HEK293T (cell line): ENCODE results near the gene PIK3R3.

ENCODE experiments used
- ARNT ChIP-seq: fragments of 450-650 bp; IDR thresholded peaks from 2 replicates; pipeline ENCODE4 v1.6.1; 2017; ENCODE audit warnings: mild to moderate bottlenecking
- BHLHE40 ChIP-seq: fragments of 450-650 bp; IDR thresholded peaks from 2 replicates; pipeline ENCODE4 v1.6.1; 2016; ENCODE audit warnings: mild to moderate bottlenecking, moderate library complexity, borderline replicate concordance
- ELF4 ChIP-seq: fragments of 450-650 bp; IDR thresholded peaks from 2 replicates; pipeline ENCODE4 v1.6.1; 2017; ENCODE audit warnings: antibody characterized with exemption
- FOXK2 ChIP-seq: fragments of 450-650 bp; IDR thresholded peaks from 2 replicates; pipeline ENCODE4 v1.6.1; 2016; ENCODE audit warnings: mild to moderate bottlenecking
- FOXM1 ChIP-seq: fragments of 450-650 bp; IDR thresholded peaks from 2 replicates; pipeline ENCODE4 v1.6.1; 2017; ENCODE audit warnings: mild to moderate bottlenecking, borderline replicate concordance
- HDGF ChIP-seq: fragments of 450-650 bp; IDR thresholded peaks from 2 replicates; pipeline ENCODE4 v1.6.1; 2017; ENCODE audit warnings: antibody characterized with exemption, borderline replicate concordance
- L3MBTL2 ChIP-seq: fragments of 450-650 bp; conservative IDR thresholded peaks from 2 replicates; pipeline ENCODE4 v1.6.1; 2016; ENCODE audit warnings: mild to moderate bottlenecking
- LEF1 ChIP-seq: fragments of 450-650 bp; IDR thresholded peaks from 2 replicates; pipeline ENCODE4 v1.6.1; 2017; ENCODE audit warnings: mild to moderate bottlenecking, borderline replicate concordance
- NFRKB ChIP-seq: fragments of 450-650 bp; IDR thresholded peaks from 2 replicates; pipeline ENCODE4 v1.6.1; 2016; ENCODE audit warnings: mild to moderate bottlenecking, moderate library complexity
- PKNOX1 ChIP-seq: fragments of 450-650 bp; IDR thresholded peaks from 2 replicates; pipeline ENCODE4 v1.6.1; 2016
- SP1 ChIP-seq: fragments of 450-650 bp; IDR thresholded peaks from 2 replicates; pipeline ENCODE4 v1.6.1; 2017
- SUZ12 ChIP-seq: fragments of 450-650 bp; IDR thresholded peaks from 2 replicates; pipeline ENCODE4 v1.6.1; 2016; ENCODE audit warnings: mild to moderate bottlenecking
- ZNF384 ChIP-seq: fragments of 450-650 bp; IDR thresholded peaks from 2 replicates; pipeline ENCODE4 v1.6.1; 2016

- TF ChIP-seq ARNT: no peak
- no peak for TF ChIP-seq SUZ12
- no peak for TF ChIP-seq BHLHE40
- TF ChIP-seq ZNF384: no peak
- TF ChIP-seq NFRKB: no peak
- no peak for TF ChIP-seq SP1
- no peak for TF ChIP-seq L3MBTL2
- no peak for TF ChIP-seq HDGF
- TF ChIP-seq FOXM1: no peak
- TF ChIP-seq FOXK2: no peak
- no peak for TF ChIP-seq LEF1
- no peak for TF ChIP-seq ELF4
- TF ChIP-seq PKNOX1: no peak
These were observed 27.8 kb upstream of the PIK3R3 start for GRCh38 chr1:46160212-46160611.
